Spleen (tissue), 11 donors: ENCODE measurements around the gene MMEL1. TPM values are rescaled to one million over a fixed set of nuclear protein-coding genes. Genes with fewer than 3 reads are reported as not detected.

ENCODE experiments used
- DNase-seq: peaks from one replicate; pipeline ENCODE4 v3.0.0-alpha.2; 2020
- H3K27ac ChIP-seq, 8 donors: fragments of 200-600 bp; sonication (generic) in 7 of 8; 1 replicate in 4 of 8; 2 replicates in 4 of 8; pipeline versions ENCODE4 v1.5.0 to v1.8.0; 2016 to 2021; ENCODE audit warnings: inconsistent platforms in 4 of 8, mild to moderate bottlenecking in 4 of 8, moderate library complexity in 1 of 8
- H3K27me3 ChIP-seq, 7 donors: fragments of 200-600 bp; sonication (generic) in 6 of 7; replicated peaks in 1 of 7; 1 replicate in 4 of 7; 2 replicates in 3 of 7; pipeline versions ENCODE4 v1.5.0 to v1.8.0; 2016 to 2021; ENCODE audit warnings: inconsistent platforms in 3 of 7, mild to moderate bottlenecking in 1 of 7
- H3K36me3 ChIP-seq, 6 donors: fragments of 200-600 bp; sonication (generic) in 5 of 6; 1 replicate in 4 of 6; 2 replicates in 2 of 6; pipeline versions ENCODE4 v1.5.0 to v1.8.0; 2016 to 2021; ENCODE audit warnings: inconsistent platforms in 2 of 6
- H3K4me1 ChIP-seq, 6 donors: fragments of 200-600 bp; sonication (generic) in 5 of 6; 1 replicate in 3 of 6; 2 replicates in 3 of 6; pipeline versions ENCODE4 v1.5.0 to v1.8.0; 2016 to 2021; ENCODE audit warnings: inconsistent platforms in 3 of 6
- H3K4me3 ChIP-seq, 8 donors: fragments of 200-600 bp; sonication (generic) in 7 of 8; 1 replicate in 4 of 8; 2 replicates in 4 of 8; pipeline versions ENCODE4 v1.5.0 to v1.8.0; 2016 to 2021; ENCODE audit warnings: inconsistent platforms in 4 of 8, mild to moderate bottlenecking in 4 of 8, moderate library complexity in 2 of 8
- H3K9me3 ChIP-seq, 8 donors: fragments of 200-600 bp; sonication (generic) in 7 of 8; 1 replicate in 4 of 8; 2 replicates in 4 of 8; pipeline versions ENCODE4 v1.5.0 to v1.8.0; 2016 to 2021; ENCODE audit warnings: inconsistent platforms in 4 of 8
- CTCF ChIP-seq, 11 experiments: fragments of 200-600 bp in 7 of 11; fragments of 450-650 bp in 4 of 11; sonication (generic) in 4 of 11; IDR thresholded peaks in 8 of 11; conservative IDR thresholded peaks in 3 of 11; 1 replicate in 7 of 11; 2 replicates in 4 of 11; pipeline versions ENCODE4 v1.4.0 to v1.8.0; 2016 to 2021; ENCODE audit warnings: antibody characterized with exemption in 11 of 11, inconsistent platforms in 4 of 11, mild to moderate bottlenecking in 1 of 11
- POLR2A ChIP-seq, 3 donors: fragments of 450-650 bp; IDR thresholded peaks; one replicate each; pipeline ENCODE4 v1.5.1; 2017; ENCODE audit warnings: antibody characterized with exemption in 3 of 3, mild to moderate bottlenecking in 1 of 3
- POLR2AphosphoS5 ChIP-seq, 3 donors: sonication (generic); formaldehyde crosslinking; IDR thresholded peaks; one replicate each; pipeline ENCODE4 v1.5.1; 2017; ENCODE audit warnings: antibody characterized with exemption in 3 of 3
- WGBS, 5 donors: extraction: QIAGEN DNeasy Blood & Tissue Kit in 3 of 5; methylation state at CpG; one replicate each; pipeline versions ENCODE4 v1.1.5 to v1.1.7; 2013 to 2018; 5-methylcytosine and 5-hydroxymethylcytosine counted together
- intact Hi-C: fragments of 100-400 bp; cut with DNase I; formaldehyde crosslinking; loops from one replicate; pipeline ENCODE4 v1.15.0; 2023; ENCODE audit warnings: low total_unique reads
- polyA plus RNA-seq, 3 donors: library from polyadenylated mRNA; stranded (reverse); fragments of 200-250 nt; gene quantifications; one replicate each; pipeline ENCODE4 v1.2.1, GENCODE V29; 2013
- total RNA-seq, 7 donors: library from RNA; depleted of rRNA in 3 of 7; stranded (reverse); fragments of >200 nt in 3 of 7; fragmentation: NEBNext Ultra II Directional in 4 of 7; extraction: Animal tissue kit (Norgen Biotek cat#: 25700) in 4 of 7; gene quantifications; one replicate each; pipeline versions ENCODE4 v1.1.0 to v1.2.1, GENCODE V29; 2016 to 2021
- donor health status: healthy with polysubstance abuse.
- donor health status: DM: no; HTN: no; CAD: no; lungs with moderate emphysema.
- donor health status: DM: no; HTN: no; CAD: no.
- donor health status: Bipolar disorder and iron deficiency.
- donor health status: healthy.
- donor health status: DM: no; HTN: no; CAD: no.
- donor health status: DM: yes; HTN: yes; CAD: no.

The MMEL1 gene
- total and polyA plus RNA-seq, 10 donors: 1.9 to 6.4 (median 3.3) TPM; not detected in 1

- Histone ChIP-seq H3K36me3 (no peaks in the 10 kb centered on the region), H3K27ac (no peak overlapping the region), H3K4me3 (no peak overlapping the region), H3K4me1 (no peaks in the 10 kb centered on the region), H3K27me3 (peaks cover 0 to 40% (median 15%) of the 10 kb centered on the region in 7 donors), H3K9me3 (peaks cover 0 to 9% (median 6%) of the 10 kb centered on the region in 8 donors)
- TF ChIP-seq POLR2A (IDR thresholded peaks at IDR 0.05) (no peak), POLR2AphosphoS5 (IDR thresholded peaks at IDR 0.05) (no peak), CTCF (IDR thresholded peaks at IDR 0.05 in 8 of 11, conservative IDR thresholded peaks at IDR 0.05 in 3 of 11) (no peak)
- DNase-seq: peak; percentile 62
- 75 to 89% (median 87%) methylated on average over 13 to 25 of the region's 25 CpGs for whole genome bisulfite sequencing, 5 donors
- intact Hi-C loops: no loop called here
These were observed 29.2 kb downstream of the MMEL1 start for GRCh38 chr1:2603521-2604155.

GRCh38 chr1:2602866-2603520 lies 29.8 kb downstream of the MMEL1 start:
- Histone ChIP-seq H3K27ac (no peak overlapping the region), H3K4me3 (no peak overlapping the region), H3K36me3 (no peaks in the 10 kb centered on the region), H3K9me3 (peaks cover 0 to 14% (median 11%) of the 10 kb centered on the region in 8 donors), H3K4me1 (no peaks in the 10 kb centered on the region), H3K27me3 (peaks cover 0 to 40% (median 15%) of the 10 kb centered on the region in 7 donors)
- DNase-seq: peak; percentile 64
- 79 to 86% (median 82%) methylated on average over 10 to 18 of the region's 18 CpGs for WGBS, 5 donors
- intact Hi-C loops: no loop called here
- TF ChIP-seq POLR2A (IDR thresholded peaks at IDR 0.05) (no peak), CTCF (IDR thresholded peaks at IDR 0.05 in 8 of 11, conservative IDR thresholded peaks at IDR 0.05 in 3 of 11) (no peak), POLR2AphosphoS5 (IDR thresholded peaks at IDR 0.05) (no peak)

- TF ChIP-seq CTCF (IDR thresholded peaks at IDR 0.05 in 8 of 11, conservative IDR thresholded peaks at IDR 0.05 in 3 of 11) (no peak), POLR2A (IDR thresholded peaks at IDR 0.05) (no peak), POLR2AphosphoS5 (IDR thresholded peaks at IDR 0.05) (no peak)
- DNase-seq: peak; percentile 51
- peaks cover 0 to 14% (median 11%) of the 10 kb centered on the region in 8 donors for H3K9me3 ChIP-seq
- WGBS, 5 donors: 64 to 79% (median 72%) methylated on average over 15 of the region's 15 CpGs
- intact Hi-C loops: no loop called here
- H3K4me3 ChIP-seq: no peak overlapping the region
- H3K27ac ChIP-seq: no peak overlapping the region
- no peaks in the 10 kb centered on the region for H3K4me1 ChIP-seq
- H3K27me3 ChIP-seq: peaks cover 0 to 40% (median 15%) of the 10 kb centered on the region in 7 donors
- no peaks in the 10 kb centered on the region for H3K36me3 ChIP-seq
These were observed 30.4 kb downstream of the MMEL1 start for GRCh38 chr1:2602311-2602835.

- 83 to 92% (median 88%) methylated on average over 18 of the region's 18 CpGs for WGBS, 5 donors
- DNase-seq: peak; percentile 55
- TF ChIP-seq CTCF (IDR thresholded peaks at IDR 0.05 in 8 of 11, conservative IDR thresholded peaks at IDR 0.05 in 3 of 11) (no peak), POLR2AphosphoS5 (IDR thresholded peaks at IDR 0.05) (no peak), POLR2A (IDR thresholded peaks at IDR 0.05) (no peak)
- Histone ChIP-seq H3K4me1 (no peaks in the 10 kb centered on the region), H3K27me3 (peaks cover 0 to 40% (median 15%) of the 10 kb centered on the region in 7 donors), H3K4me3 (no peak overlapping the region), H3K27ac (no peak overlapping the region), H3K36me3 (no peaks in the 10 kb centered on the region), H3K9me3 (peaks cover 0 to 14% (median 11%) of the 10 kb centered on the region in 8 donors)
- intact Hi-C loops: no loop called here
These were observed 31.0 kb downstream of the MMEL1 start for GRCh38 chr1:2601721-2602303.
